CD4-positive, alpha-beta T cell treated with Interferon alpha-2 for 1 hour (primary cell): ENCODE data around the gene PLCL2.

Source experiments
- DNase-seq, 2 donors: peaks; one replicate each; pipeline ENCODE4 v3.0.0-alpha.2; 2020 to 2022

PLCL2 gene

GRCh38 chr3:16896094-16896627 lies 11.4 kb downstream of the PLCL2 start:
- DNase-seq, result no peak

DNA sequence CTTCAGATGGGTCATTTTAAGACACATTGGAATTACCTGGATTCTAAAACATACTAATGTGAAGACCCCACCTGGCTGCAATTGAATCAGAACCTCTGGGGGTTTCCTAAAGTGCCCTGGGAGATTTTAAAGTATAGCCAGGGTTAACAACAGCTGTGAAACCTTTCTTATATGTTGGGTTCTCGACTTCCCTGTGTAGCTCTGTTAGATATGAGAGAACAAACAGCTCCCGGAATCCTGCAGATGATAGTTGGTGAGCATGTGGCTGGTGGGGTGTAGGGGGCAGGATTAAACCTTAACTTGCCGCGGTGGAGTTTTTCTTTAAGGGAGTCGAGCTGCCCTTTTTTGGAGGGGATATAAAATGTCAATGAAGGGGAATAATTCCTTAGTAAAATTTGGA lies 12.1 kb downstream of the PLCL2 start:
- DNase-seq, result no peak

DNA sequence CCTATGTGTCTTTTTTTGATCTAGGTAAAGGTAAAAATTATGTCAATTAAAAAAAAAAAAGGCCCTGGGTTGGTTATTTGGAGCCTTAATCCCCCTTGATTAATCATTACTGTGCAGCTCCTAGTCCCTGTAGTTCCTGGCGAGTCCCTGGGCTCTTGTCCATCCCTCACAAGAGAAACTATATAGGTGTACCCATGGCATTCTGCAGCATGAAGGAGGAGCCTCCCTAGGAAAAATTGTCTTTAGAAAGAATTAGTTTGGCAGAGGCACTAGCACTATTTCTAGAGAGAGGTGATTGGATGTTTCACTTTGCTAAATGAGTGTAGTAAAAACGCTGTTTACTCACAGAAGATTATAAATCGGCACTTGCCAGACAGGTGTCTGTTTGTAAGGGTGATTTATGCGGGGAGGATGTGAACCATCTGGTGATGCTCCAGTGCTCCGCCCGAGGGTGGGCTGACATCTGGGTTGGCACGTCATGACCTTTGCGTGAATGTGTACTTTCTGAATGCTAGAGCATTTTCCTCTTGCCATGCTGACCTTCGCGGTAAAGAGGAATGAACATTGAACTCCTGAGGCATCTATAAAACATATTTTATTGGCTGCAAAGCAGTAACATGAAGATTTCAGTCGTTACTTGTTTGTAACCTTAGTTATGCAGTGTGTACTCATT lies 12.6 kb downstream of the PLCL2 start:
- DNase-seq, result peak; percentile 35 to 48

DNA sequence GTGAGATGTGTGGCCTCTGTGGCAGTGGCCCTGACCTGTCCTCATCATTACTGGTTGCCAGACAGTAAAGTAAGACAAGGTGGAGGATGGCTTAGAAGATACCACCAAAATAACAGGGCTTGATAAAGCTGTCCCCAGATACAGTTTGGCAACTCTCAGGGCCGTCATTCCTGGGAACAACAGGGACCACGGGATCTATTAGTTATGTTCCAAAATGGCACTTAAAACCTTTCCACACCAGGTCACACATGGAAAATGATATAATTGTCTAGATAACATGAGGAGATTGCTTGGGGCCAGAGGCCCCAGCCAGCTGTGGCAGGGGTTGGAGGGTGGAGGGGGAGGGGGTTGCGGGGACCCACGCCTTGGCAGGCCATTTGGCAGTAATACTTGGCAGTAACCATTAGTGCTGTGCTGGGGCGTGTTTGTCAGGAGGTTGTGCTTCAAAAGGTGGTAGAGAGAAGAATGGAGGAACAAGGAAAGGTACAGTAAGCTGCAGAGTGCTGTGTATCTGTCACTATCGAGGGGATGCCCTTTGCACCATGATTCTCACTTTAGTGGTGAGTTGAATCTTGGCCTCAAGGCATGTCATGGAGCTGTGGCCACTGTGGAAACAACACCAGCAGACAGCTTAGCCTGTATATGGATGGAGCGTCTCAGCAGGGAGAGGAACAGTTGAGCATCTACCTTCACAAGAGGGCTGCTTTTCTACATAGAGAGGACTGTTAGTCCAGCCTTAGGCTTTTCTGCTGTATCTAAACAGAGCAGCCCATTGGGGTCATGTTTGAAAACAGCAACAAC lies 14.0 kb downstream of the PLCL2 start:
- DNase-seq, result no peak

- DNase-seq, result no peak
These were observed 15.2 kb downstream of the PLCL2 start for GRCh38 chr3:16899919-16900318.

GRCh38 chr3:16900779-16901440 lies 16.2 kb downstream of the PLCL2 start:
- DNase-seq, result peak in 1 of 2 donors; percentile 38

DNA sequence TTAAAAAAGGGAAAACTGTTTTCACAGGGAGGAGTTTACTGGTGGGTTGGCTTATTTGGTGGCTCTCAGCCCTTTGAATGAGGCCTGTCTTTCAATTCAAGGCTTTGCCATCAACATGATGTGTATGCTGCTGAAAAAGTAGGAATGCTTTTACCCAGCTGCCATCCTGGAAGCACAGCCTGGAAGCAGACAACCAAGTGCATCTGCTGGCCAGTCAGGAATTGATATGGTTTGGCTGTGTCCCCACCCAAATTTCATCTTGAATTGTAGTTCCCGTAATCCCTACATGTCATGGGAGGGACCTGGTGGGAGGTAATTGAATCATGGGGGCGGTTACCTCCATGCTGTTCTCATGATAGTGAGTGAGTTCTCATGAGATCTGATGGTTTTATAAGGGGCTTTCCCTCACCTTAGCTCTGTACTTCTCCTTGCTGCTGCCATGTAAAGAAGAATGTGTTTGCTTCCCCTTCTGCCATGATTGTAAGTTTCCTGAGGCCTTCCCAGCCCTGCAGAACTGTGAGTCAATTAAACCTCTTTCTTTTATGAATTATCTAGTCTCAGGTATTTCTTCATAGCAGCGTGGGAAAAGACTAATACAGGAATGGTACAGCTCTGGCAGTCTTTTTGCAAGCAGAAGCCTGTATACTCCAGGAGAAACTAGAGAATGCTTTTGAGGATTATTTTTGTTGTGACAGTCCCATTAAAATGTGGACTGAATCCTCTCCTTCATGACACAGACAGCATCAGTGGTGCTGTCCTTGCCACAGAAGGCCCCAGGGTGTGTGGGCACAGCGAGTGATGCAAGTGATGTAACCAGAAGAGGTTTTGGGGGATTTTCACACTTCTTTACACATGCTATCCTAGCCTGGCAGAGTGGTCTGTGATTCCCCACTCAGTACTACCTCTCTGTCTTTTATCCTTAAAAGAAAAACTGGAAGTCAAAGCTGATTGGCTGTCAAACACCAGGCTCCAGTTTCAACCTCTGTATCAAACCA lies 20.0 kb downstream of the PLCL2 start:
- DNase-seq, result peak in 1 of 2 donors; percentile 44

DNA sequence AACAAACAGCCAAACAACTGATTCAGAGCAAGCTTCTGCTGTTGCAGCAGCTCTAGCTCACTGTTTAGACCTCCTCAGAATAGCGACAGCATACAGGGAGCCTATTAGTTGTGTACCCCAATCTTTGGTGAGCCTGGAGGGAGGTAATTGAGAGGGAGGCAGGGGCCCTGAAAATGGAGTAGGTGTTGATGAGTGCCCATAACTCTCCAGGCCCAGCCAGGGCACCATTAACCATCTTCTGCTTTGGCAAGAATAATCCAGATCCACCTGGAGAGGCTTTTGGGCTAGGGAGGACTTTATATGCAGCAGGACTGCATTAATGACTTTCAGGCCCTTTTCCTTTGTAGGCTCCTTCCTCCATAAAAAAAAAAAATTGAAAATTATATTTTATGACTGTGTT lies 20.9 kb downstream of the PLCL2 start:
- no peak for DNase-seq

DNA sequence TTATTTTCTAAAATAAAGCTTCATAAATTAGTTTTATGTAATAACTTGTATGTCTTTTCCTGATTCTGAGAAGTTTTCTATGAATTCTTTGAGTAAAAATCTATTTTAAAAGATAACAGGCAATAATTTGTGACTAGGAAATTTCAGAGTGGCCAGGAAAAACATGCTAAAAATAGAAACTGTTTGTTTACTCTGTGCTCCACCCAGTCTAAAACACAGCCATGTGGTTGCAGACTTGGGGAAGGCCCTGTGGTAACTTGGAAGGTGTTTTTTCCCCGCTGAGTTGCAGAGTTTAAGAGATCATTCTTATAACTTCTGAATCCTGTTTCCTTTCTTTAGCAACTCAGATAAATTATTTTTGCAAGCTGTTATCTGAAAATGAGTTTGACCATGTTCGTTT lies 21.9 kb downstream of the PLCL2 start:
- peak in 1 of 2 donors; percentile 52 for DNase-seq

GRCh38 chr3:16907243-16907642 lies 22.5 kb downstream of the PLCL2 start:
- no peak for DNase-seq

- no peak for DNase-seq
These were observed 23.5 kb downstream of the PLCL2 start for GRCh38 chr3:16908016-16908807.

GRCh38 chr3:16908896-16909295 lies 24.1 kb downstream of the PLCL2 start:
- DNase-seq, result no peak

DNA sequence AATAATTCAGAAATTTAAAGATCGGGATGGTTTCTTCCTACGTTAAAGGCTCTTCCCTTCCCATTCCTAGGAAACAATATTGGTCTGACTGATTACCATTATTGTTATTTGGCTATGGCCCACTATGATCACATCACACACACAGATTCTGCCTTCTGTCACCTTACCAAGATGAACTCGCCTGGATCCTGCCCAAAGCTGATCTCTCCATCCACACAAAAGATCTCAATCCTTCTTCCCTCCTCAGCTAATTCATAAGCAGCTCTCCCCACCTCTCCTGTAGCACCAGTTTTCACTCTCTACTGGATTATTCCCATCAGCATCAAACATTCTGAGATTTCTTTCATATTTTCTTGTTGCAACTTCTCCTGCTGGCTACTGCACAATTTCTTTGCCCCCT lies 25.0 kb downstream of the PLCL2 start:
- DNase-seq, result no peak

GRCh38 chr3:16910207-16910606 lies 25.5 kb downstream of the PLCL2 start:
- DNase-seq, result no peak

DNA sequence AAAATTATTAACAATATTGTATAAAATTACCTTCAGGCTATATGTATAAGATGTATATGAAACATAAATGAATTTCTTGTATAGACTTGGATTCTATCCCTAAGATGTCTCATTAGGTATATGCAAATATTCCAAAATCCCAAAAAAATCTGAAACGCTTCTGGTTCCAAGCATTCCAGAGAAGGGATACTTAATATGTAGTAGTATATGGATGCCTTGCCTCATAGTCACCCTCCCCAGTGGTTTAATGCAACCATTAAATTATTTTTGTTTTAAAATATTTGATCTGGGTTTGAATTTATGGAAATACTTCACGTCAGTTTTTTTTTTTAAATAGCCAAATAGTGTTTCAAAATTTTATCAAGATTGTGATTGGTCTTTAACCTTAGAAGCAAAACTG lies 27.2 kb downstream of the PLCL2 start:
- DNase-seq, result no peak

GRCh38 chr3:16912400-16913263 lies 27.9 kb downstream of the PLCL2 start:
- DNase-seq, result no peak

- DNase-seq, result no peak
These were observed 28.5 kb downstream of the PLCL2 start for GRCh38 chr3:16913264-16913580.

DNA sequence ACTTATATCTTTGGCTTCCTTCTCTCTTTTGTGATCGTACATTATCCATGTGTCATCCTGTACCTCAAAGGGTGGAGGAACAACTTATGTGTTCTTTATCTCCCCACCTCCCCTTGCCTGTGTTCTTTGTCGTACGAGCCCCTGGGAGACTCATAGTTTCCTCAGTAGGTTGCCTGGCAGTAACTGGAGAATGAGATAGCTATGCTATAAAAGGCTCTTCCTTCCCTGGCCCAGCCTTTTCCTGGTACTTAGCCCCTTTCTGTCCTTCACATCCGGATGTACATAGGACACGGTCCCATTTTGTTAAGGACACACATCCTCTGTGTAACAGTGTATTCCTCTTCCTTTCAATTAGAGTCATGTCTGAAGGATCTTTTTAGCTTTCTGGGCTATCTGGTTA lies 32.1 kb downstream of the PLCL2 start:
- DNase-seq, result no peak

DNA sequence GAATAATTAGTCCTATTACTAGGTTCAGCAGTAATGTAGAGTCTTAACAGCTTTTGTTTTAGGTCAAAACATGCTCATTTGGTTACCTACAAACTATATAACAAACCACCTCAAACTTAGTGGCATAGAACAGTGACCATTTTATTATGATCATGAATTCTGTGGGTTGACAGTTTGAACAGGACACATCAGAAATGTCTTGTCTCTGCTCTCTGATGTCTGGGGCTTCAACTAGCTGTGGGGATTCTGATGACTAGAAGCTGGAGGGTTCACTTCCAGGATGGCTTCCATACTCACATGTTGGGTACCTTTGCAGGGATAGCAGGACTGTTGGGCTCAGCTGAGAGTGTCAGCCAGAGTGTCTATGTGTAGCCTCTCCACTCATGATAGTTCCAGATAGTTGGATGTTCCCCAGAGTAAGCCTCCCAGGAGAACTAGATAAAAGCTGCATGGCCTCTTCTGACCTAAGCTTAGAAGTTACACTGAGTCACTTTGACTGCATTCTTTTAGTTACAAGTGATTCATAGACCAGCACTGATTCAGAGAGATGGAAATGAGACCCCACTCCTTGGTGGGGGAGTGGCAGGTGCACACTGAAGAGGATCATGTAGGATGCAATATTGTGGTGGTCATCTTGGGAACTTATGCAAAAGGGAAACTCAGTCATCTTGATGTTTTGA lies 32.6 kb downstream of the PLCL2 start:
- DNase-seq, result no peak
